NCI-H1105 (cell line): ENCODE data around the gene CPZ.
"Not testable (repeated sequence)": the region's sequence is repeated elsewhere in the genome, so short reads cannot be mapped to it uniquely, and the experiment has no call there.

ENCODE experiments used
- DNase-seq: peaks from one replicate; lab custom pipeline; 2025; lab: John Stamatoyannopoulos, UW

Gene CPZ

DNA sequence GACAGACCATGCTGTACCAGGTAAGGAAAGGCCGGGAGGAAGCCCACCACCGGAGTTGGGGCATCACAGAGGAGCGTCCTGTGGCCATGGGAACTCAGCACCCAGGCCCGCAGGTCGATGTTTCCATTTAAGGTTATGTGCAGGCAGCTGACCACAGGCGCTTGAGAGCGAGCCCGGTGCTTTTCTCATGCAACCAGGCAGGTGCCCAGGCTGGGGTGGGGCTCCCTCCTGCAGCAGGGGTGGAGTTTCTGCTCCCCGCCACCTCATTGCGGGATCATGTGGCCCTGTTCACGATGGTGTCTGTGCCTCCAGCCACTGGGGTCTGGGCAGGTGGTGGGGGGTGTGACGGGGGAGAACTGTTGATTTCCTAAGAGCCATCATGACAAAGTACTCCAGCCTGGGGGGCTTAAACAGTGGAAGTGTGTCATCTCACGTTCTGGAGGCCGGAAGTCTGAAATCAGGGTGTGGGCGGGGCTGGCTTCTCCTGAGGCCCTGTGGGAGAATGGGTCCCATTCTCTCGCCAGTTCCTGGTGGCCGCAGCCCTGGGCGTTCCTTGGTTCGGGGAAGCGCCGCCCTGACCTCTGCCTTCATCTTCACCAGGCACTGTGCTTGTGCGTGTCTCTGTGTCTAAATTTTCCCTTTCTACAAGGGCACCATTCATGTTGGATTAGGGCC is 60.9 kb downstream of the CPZ start:
- no peak for DNase-seq

DNA sequence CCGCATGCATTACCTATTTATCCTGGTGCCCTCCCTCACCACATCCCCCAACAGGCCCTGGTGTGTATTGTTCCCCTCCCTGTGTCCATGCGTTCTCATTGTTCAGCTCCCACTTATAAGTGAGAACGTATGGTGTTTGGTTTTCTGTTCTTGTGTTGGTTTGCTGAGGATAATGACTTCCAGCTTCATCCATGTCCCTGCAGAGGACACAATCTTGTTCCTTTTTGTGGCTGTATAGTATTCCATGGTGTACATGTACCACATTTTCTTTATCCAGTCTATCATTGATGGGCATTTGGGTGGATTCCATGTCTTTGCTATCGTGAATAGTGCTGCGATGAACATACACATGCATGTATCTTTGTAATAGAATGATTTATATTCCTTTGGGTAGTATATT is 61.6 kb downstream of the CPZ start:
- not testable (repeated sequence) for DNase-seq

DNA sequence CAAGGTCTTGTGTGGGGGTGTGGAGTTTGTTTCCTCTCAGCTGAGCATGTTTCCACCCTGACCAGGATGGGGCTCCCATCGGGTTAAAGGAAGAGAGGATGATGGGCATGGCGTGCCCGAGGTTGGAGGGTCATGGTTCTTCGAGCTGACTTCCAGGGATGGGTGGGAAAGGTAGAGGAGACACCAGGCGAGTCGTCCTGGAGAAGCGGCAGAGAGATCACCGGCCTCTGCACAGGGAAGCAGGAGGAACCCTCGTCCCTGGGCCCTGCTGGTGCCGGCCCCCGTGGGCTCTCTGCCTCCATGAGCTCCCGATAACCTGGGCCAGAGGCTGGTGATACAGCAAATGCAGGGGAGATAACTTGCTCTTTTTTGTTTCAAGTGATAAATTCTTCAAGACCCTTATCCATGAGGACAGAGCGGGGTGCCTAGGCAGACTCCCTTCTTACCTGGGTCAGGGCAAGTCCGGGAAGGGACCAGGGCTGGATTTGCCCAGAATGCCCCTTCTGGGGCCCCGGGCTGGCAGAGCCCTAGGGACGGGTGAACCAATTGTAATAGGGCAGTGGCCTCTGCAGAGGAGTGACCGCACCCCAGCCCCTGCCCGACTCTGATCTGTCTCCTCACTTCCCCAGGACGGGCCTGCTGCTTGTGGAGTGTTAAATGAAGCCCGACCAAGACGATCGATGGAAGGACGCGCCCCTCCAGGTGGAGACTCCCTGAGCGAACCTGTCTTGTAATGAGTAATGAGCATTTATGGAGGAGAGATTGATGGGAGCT is 63.0 kb downstream of the CPZ start:
- DNase-seq, result no peak

DNA sequence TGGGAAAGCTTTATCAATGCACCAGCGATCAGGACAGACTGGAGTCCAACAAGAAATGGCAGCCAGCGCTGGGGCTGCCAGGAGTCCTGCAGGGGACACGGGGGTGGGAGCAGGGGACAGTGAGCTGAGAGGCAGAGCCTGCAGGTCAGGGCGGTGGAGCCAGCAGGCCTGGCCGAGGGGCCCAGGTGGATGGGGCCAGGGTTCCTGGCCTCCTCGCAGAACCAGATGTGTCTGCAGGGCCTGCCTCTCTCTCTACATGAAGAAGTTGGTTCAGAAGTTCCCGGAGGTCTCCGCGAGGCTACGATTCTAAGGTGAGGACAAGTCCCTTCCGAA is 63.6 kb downstream of the CPZ start:
- no peak for DNase-seq

DNA sequence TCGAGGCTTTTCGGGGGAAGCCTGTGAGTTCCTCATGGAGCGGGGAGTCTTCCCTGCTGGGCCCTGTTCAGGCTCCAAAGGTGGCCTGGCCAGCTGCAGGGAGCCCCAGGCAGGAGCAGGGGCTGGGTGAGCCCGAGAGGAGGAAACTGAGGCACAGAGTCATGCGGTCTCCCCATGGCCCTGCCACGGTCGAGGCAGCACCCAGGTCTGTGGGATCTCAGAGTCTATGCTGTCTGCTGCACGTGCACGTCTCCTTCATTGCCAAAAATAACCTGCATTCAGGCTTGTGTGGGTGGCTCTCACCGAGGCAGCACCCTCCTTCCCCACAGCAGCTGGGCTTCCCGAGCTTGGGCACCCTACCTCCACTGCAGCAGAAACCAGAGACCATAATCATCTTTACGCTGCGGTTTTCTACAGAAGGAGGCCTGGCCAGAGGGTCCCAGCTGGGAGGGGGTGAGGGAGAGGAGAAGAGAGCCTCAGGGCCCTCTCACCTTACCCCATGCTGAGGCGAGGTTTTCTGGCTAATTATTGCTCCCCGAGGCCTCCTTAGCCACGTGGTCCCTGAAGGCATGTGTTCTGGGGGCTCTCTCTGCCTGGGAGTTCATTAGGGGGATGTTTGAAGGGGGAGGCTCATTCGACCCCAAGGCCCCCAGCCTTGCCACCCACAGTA is 64.3 kb downstream of the CPZ start:
- no peak for DNase-seq

DNA sequence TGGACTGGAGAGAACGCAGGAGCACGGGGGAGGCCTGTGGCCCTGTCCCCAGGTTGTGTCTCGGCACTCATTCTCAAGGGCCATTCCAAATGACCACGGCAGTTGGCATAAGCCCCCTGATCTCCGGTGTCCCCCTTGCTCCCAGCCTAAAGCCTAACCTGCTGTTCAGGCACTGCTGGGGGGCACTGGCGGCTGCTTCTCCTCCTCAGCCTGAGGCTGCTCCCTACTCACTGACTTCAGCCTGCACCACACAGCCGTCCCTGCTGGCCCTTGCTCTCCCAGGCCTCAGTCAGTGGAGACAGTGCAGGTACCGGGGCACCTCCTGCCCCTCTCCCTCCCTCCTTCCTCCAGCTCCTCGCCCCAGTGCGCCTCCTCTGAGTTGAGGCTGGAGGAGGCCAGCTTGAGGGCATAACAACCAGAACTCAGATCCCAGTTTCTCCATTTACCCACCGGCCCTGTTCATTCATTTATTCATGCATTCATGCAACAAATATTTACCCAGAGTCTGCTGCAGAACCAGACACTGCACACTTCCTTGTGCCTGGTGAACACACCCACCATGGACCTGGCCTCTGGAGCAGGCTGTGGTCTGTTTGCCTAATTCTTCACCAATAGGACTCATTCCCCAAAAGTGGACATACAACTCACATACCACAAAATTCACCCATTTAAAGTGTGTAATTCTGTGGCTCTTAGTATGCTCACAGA is 65.0 kb downstream of the CPZ start:
- no peak for DNase-seq

DNA sequence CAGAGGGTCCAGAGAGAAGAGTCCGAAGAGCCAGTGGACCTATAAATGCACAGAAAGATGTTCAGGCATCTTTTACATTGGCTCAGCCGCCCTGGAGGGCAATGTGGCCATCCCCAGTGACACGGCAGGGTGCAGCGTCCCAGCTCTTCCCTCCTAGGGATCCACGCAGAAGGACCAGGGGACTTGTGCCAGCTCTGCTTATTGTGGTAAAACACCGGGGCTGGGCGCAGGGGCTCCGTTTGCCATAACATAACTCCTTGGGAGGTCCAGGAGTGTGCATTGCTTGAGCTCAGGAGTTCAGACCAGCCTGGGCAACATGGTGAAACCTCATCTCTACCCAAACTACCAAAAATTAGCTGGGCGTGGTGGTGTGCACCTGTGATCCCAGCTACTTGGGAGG is 70.2 kb downstream of the CPZ start:
- no peak for DNase-seq

DNA sequence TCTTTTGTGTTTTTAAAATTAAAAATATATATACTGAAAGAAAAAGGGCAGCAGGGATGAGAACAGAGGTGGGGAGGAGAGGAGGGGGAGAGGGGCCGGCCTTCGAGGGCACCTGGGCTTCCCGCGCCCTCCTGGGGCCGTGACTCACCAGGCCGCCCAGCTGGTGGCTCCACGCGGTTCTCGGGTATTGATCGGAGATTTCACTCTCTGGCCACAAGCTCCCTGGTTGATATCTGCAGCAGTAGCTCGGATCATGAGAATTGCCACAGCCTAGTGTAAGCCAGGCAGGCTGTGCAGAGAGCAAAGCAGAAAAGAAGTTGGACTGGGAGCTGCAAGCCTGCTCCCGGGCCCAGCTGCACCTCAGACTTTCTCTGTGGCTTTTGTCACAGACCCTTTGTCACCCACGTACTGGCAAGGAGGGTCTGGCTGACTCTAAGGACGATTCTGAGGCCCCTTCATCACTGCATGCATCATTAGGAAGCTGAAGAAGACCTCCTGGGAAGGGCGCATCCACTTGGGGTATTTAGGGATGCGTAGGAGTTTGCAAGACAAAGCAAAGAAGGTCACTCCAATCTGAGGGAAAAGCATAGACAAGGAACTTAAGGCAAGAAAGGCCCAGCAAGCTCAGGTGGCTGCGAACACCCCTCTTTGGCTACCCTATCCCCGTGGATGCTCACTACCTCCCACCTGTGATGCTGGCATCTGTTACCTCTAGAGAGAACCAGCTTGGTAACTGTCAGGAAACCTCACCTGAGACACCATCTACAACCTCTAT is 71.7 kb downstream of the CPZ start:
- DNase-seq, result no peak

DNA sequence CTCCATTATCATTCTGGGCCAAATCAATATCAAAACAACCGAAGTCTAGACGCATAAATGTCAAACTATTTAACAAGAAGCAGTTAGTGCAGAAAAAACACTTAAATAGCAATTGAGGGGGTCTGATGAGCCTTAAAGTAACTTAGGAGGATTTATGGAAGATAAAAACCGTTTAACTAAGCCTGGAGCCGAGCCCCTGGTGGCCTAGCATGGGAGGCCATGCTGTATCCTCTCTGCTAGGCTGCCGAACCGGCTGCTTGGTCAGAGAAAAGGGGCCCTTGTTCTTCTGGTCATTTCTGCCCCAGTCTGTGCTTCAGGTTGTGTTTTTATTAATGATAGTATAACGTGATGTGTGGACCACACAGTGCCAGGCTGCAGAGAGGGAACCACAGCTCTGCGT is 72.4 kb downstream of the CPZ start:
- DNase-seq, result no peak

DNA sequence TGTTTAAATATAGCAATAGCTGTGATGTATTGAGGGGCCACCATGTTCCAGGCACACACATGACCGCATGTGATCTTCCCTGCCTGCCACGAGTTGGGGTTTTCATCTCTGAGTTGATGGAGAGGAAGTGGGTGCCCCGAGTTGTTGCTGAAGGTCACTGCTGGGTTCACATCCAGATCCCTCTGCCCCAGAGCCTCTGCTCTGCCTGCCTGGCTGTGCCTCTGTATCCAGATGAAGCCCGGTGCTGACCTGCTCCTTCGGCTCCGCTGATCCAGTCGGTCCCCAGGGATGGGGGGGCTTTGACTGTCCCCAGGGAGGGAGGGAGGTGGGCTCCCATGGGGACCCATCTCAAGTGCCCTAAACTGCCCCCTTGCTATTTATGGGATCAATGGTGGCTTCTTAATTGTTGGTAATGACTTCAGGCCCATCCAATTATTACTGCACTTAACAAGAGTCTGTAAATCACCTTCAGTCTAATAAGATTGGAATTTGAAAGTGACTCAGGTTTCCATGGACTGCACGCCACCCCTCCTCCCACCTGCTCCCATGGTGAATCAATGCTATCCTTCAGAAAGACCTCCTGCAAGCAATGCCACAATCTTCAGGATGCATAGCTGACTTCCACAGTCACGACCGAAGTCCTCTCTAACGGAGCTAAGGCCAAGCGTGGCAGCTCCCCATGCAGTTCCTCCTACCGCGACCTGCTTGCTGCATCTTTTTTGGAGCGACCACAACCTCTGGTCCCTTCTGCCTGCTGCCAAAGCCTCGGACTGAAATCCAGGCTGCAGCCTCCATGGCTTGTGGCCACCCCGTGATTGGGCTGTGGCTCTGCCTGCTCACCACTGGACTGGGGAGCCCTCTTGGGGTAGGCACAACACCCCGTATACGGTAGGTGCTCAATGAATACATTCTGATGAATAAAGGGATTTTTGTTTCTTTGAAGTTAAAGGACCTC is 73.1 kb downstream of the CPZ start:
- DNase-seq, result no peak

DNA sequence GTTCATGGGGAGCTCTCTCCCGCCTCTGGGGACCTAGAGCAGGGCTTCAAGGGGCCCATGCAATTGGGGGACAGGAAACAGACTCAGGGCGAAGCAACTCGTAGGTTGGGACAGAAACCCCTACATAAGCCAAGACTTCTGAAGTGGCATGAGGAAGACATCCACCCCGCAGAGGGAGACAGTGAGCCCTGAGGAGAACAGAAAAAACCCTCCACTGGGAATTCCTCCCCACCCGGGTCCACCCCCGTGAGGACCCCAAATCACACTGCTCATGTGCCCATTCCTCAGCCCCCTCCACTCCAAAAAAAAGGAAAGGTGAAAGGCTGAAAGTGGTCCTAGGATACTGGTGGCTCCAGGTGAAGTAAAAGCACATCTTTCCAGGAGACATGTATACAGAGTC is 74.0 kb downstream of the CPZ start:
- no peak for DNase-seq
